ENCODE data around the gene NDUFA11.

GRCh38 chr19:5952193-5953029 lies 48.8 kb upstream of the NDUFA11 start:
- TF ChIP-seq CTCF (IDR thresholded peaks at IDR 0.05; ENCODE audit: insufficient read depth, low read length, poor library complexity, severe bottlenecking), result no peak
- no peak for TF ChIP-seq EZH2phosphoT487 (conservative IDR thresholded peaks at IDR 0.05; ENCODE audit: low read length)

All from SU-DHL-6 (cell line).